Chondrocyte (in vitro differentiated cells): Measurements from ENCODE around the gene SND1. TPM values are rescaled to one million over a fixed set of nuclear protein-coding genes. Genes with fewer than 3 reads are reported as not detected.

Source experiments
- DNase-seq: peaks from one replicate; pipeline ENCODE4 v3.0.0; 2021; ENCODE audit warnings: mixed read lengths, low spot score
- H3K27ac Mint-ChIP-seq: one replicate; pipeline ENCODE4 v1.8.0; 2021; ENCODE audit warnings: mild to moderate bottlenecking, moderate library complexity, mixed read lengths; ENCODE audit not compliant: unreplicated experiment
- H3K27me3 Mint-ChIP-seq: 2 replicates; pipeline ENCODE4 v1.8.0; 2021; ENCODE audit warnings: low read depth, mixed read lengths
- H3K36me3 Mint-ChIP-seq: 2 replicates; pipeline ENCODE4 v1.8.0; 2021; ENCODE audit warnings: low read depth, mixed read lengths
- H3K4me1 Mint-ChIP-seq: 2 replicates; pipeline ENCODE4 v1.8.0; 2021; ENCODE audit warnings: low read depth, mild to moderate bottlenecking, mixed read lengths
- H3K4me3 Mint-ChIP-seq: one replicate; pipeline ENCODE4 v1.8.0; 2021; ENCODE audit warnings: mild to moderate bottlenecking, moderate library complexity, mixed read lengths; ENCODE audit not compliant: unreplicated experiment
- H3K9me3 Mint-ChIP-seq: 2 replicates; pipeline ENCODE4 v1.8.0; 2021; ENCODE audit warnings: low read depth, mixed read lengths
- total RNA-seq: library from RNA; stranded (reverse); gene quantifications from 3 replicates; pipeline ENCODE4 v1.2.1, GENCODE V29; 2021
- TF ChIP-seq, protein P1 (sequence below): fragments of 200-600 bp; sonication (generic); IDR thresholded peaks from 2 replicates; pipeline ENCODE4 v1.5.0; 2021; ENCODE audit warnings: antibody characterized with exemption, mild to moderate bottlenecking, moderate library complexity

The SND1 gene
- total RNA-seq, 1 donor from 2014 or later: 229 TPM

DNA sequence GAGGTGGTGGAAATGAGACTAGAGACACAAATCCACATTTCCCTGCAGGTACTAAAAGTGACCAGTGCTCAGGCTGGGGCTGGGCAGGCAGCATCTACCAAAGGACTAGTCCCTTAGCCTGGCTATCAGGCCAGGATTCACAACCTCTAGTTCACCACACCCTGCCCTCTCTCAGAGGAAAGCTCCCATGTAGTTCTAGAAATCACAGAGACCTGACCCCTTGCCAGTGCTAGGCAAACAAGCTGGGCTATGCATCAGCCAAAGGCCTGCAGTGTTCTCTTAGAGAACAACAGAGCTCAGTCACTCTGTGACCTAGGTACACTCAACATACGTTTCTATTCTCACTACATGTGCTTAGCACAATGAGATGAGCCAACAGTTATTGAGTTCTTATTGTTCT is 405.9 kb downstream of the SND1 start:
- H3K4me3 Mint-ChIP-seq: no peak overlapping the region
- peaks cover 55% of the 10 kb centered on the region for H3K4me1 Mint-ChIP-seq
- no peak for DNase-seq
- no peaks in the 10 kb centered on the region for H3K9me3 Mint-ChIP-seq
- H3K27me3 Mint-ChIP-seq: no peaks in the 10 kb centered on the region
- TF ChIP-seq, protein P1, sequence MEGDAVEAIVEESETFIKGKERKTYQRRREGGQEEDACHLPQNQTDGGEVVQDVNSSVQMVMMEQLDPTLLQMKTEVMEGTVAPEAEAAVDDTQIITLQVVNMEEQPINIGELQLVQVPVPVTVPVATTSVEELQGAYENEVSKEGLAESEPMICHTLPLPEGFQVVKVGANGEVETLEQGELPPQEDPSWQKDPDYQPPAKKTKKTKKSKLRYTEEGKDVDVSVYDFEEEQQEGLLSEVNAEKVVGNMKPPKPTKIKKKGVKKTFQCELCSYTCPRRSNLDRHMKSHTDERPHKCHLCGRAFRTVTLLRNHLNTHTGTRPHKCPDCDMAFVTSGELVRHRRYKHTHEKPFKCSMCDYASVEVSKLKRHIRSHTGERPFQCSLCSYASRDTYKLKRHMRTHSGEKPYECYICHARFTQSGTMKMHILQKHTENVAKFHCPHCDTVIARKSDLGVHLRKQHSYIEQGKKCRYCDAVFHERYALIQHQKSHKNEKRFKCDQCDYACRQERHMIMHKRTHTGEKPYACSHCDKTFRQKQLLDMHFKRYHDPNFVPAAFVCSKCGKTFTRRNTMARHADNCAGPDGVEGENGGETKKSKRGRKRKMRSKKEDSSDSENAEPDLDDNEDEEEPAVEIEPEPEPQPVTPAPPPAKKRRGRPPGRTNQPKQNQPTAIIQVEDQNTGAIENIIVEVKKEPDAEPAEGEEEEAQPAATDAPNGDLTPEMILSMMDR: no peak
- H3K27ac Mint-ChIP-seq: peak overlapping the region; percentile 91
- H3K36me3 Mint-ChIP-seq: peaks cover 2% of the 10 kb centered on the region

DNA sequence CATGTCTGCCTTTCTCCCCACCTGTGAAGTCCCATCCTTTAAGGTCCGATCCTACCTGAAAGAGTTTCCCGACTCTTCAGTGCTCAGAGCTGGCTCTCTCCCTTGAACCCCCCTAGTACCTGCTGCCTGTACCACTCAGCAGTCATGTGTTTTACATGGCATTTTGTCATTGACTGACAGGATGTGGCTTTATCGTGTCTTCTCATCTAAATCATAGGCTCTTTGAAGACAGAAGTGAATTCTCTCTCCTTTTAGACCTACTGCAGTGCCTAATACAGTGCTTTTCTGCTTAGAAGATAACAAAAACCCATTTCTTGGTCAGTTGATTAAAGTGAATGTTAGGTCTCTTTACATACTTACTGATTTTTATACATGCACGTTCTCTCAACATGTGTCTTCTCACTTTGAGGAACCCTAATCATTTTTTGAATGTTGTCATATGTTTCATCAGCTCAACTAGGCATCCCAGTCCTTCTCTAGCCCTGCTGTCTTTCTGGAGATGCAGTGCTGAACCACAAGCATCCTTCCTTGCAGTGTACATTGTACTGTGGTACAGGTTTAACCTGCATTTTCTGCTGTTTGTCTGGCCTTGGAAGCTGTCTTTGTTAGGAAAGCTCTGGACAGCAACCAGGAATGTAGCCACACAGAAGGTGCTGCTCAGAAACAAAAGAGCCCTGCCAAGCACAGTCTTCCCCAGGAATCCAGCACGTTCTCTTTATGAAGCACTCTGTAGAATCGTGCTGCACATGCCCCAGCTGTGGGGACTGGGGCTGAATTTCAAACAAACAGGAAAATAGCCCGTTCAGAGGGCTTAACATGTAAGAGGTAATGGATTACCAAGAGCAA is 407.4 kb downstream of the SND1 start:
- H3K27me3 Mint-ChIP-seq: no peaks in the 10 kb centered on the region

DNA sequence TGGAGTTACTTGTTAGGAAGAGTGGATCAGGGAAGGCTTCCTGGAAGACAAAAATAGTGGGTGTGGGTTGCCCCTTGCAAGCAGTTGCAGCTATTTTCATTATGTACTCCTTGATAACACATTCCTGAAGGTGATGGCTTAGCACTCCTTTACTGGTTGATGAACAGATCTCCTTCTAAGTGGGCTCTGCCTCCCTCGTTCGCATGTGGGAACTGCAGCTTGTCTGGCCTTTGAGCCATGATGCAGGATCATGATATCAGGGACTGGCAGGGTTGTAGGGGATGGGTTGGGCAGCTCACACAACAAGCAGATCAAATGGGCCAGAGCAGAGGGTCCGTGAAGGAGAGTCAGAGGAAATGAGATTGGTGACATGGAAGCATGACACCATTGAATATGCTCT is 408.0 kb downstream of the SND1 start:
- Mint-ChIP-seq H3K4me3 (no peak overlapping the region), H3K27me3 (no peaks in the 10 kb centered on the region), H3K36me3 (peaks cover 6% of the 10 kb centered on the region), H3K27ac (no peak overlapping the region), H3K9me3 (no peaks in the 10 kb centered on the region), H3K4me1 (peaks cover 53% of the 10 kb centered on the region)
- TF ChIP-seq, protein P1: no peak
- no peak for DNase-seq

More for the DNA sequence above, 407.4 kb downstream of the SND1 start:
- H3K4me1 Mint-ChIP-seq: peaks cover 59% of the 10 kb centered on the region
- peaks cover 5% of the 10 kb centered on the region for H3K36me3 Mint-ChIP-seq
- no peaks in the 10 kb centered on the region for H3K9me3 Mint-ChIP-seq
- no peak overlapping the region for H3K4me3 Mint-ChIP-seq
- H3K27ac Mint-ChIP-seq: peak overlapping the region; percentile 64
- TF ChIP-seq, protein P1: no peak
- no peak for DNase-seq

DNA sequence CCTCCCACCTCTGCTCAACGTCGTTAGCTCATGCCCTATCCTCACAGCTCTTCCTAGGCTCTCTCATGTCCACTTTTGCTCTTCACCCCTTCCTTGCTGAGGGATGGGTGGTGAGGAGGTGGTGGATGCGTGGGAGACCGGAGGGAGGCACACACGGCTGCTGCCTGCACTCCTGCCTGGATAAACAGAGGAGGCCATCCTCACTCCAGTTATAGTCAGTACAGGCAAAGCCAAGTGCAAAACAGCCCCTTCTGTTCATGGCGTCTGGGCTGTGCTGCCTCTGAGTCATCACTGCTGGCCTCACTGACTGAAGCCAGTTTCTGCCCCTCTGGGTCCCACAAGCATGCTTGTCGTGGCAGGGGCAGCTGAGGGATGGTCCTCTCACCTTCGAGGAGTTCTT is 411.1 kb downstream of the SND1 start:
- Mint-ChIP-seq H3K9me3 (no peaks in the 10 kb centered on the region), H3K27me3 (no peaks in the 10 kb centered on the region), H3K36me3 (peaks cover 6% of the 10 kb centered on the region), H3K27ac (peak overlapping the region; percentile 45), H3K4me1 (peaks cover 32% of the 10 kb centered on the region), H3K4me3 (no peak overlapping the region)
- TF ChIP-seq, protein P1: no peak
- no peak for DNase-seq

DNA sequence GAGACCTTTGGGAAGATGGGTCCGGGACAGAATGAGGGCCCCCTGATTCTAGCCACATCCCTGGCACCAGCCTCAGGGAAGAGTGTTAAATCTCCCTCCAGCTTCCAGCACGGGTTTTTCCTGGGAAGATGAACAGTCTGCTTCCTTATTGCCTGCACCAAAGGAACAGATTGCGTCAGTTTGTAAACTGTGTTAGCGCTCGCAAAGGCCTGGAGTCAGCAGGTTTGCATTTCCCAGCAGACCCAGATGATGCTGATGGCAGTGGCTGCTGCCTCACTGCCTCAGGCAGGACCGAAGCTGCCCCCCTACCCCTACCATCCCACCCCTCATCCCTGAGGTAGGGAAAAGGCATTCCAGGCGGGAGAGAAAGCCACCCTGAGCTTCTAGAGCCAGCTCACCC is 413.9 kb downstream of the SND1 start:
- Mint-ChIP-seq H3K36me3 (peaks cover 4% of the 10 kb centered on the region), H3K4me3 (no peak overlapping the region), H3K27me3 (no peaks in the 10 kb centered on the region), H3K27ac (no peak overlapping the region), H3K9me3 (no peaks in the 10 kb centered on the region), H3K4me1 (peaks cover 18% of the 10 kb centered on the region)
- no peak for DNase-seq
- TF ChIP-seq, protein P1: no peak
